SK-N-SH (cell line): Measurements from ENCODE around the gene MAPK8IP3.

Source experiments
- CHD2 ChIP-seq: fragments of 150-350 bp; IDR thresholded peaks from 2 replicates; pipeline ENCODE4 v1.6.1; 2018; ENCODE audit warnings: low read length; ENCODE audit not compliant: partially characterized antibody
- CTCF ChIP-seq: fragments of 200-600 bp; sonication (generic); IDR thresholded peaks from 2 replicates; pipeline ENCODE4 v1.6.1; 2017; ENCODE audit warnings: antibody characterized with exemption, mild to moderate bottlenecking, moderate library complexity
- EP300 ChIP-seq, 2 experiments: IDR thresholded peaks; 2 replicates each; pipeline versions ENCODE4 v1.4.0 to v1.6.1; 2012; ENCODE audit warnings: borderline replicate concordance in 1 of 2, low read depth in 1 of 2, low read length in 1 of 2
- FOXM1 ChIP-seq: IDR thresholded peaks from 2 replicates; pipeline ENCODE4 v1.4.0; 2012; ENCODE audit warnings: low read depth, mild to moderate bottlenecking
- MXI1 ChIP-seq: IDR thresholded peaks from 2 replicates; pipeline ENCODE4 v1.6.1; 2012; ENCODE audit warnings: mild to moderate bottlenecking, low read depth, low read length, improper control_type of control experiment
- RAD21 ChIP-seq: IDR thresholded peaks from 2 replicates; pipeline ENCODE4 v1.6.1; 2012; ENCODE audit warnings: mild to moderate bottlenecking, low read length
- USF2 ChIP-seq: fragments of 150-350 bp; IDR thresholded peaks from 2 replicates; pipeline ENCODE4 v1.6.1; 2017; ENCODE audit warnings: antibody characterized with exemption, low read length, low read depth, borderline replicate concordance
- ZBTB33 ChIP-seq: IDR thresholded peaks from 2 replicates; pipeline ENCODE4 v1.4.0; 2012; ENCODE audit warnings: low read depth, borderline replicate concordance
- TF ChIP-seq, protein P1 (sequence below): IDR thresholded peaks from 2 replicates; pipeline ENCODE4 v1.4.0; 2012; ENCODE audit warnings: low read depth, borderline replicate concordance

DNA sequence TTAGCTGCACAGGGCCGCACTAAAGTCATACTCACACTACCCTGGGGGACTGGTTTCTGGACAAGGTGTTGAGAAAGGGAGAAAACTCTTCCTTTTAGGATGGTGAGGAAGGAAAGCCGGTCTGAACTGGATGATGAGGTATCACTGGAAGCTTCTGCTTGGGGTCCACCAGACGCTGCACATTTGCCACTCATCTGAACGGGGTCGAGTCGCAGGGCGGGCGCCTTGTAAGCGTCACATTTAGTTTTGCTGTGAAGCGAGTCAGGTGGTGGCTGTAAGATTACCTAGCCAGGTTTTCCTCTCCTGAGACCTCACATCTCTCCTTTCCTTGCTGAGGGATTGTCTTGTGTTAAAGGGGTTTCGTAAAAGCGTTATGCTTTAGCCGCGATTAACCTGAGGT is 25.6 kb upstream of the MAPK8IP3 start:
- TF ChIP-seq RAD21 (no peak), CTCF (no peak), FOXM1 (no peak), USF2 (no peak), MXI1 (no peak), ZBTB33 (no peak), EP300 (IDR thresholded peaks at IDR 0.05; ENCODE audit: borderline replicate concordance in 1 of 2, low read depth in 1 of 2, low read length in 1 of 2) (no peak), CHD2 (no peak)
- TF ChIP-seq, protein P1, sequence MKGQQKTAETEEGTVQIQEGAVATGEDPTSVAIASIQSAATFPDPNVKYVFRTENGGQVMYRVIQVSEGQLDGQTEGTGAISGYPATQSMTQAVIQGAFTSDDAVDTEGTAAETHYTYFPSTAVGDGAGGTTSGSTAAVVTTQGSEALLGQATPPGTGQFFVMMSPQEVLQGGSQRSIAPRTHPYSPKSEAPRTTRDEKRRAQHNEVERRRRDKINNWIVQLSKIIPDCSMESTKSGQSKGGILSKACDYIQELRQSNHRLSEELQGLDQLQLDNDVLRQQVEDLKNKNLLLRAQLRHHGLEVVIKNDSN: no peak
